ENCODE data around the gene MEF2C.

The MEF2C gene

GRCh38 chr5:88672644-88673252, 210.2 kb downstream of the MEF2C start:
- peak; percentile 25 for DNase-seq (ENCODE audit: low spot score)

- DNase-seq (ENCODE audit: low spot score): peak; percentile 41
These were observed 211.2 kb downstream of the MEF2C start for GRCh38 chr5:88671505-88672499.

- no peak for DNase-seq (ENCODE audit: low spot score)
These were observed 211.9 kb downstream of the MEF2C start for GRCh38 chr5:88671106-88671504.

DNA sequence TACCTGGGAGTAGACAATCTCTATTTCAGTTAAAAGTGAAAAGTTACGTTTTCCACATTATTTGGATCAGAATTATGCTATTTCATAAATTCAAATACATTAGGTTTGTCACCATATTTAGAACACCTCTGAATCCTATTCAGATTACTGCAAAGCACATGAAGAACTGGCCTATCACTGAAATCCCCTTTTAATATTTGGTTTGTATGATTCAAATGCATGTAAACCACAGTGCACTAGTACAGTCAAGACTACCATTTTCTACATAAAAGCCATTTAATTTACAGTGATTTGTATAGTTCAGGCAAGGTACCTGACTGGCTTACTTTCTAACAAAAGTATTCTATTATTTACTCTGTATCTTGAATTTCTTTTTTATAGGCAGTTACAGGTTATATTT, 212.5 kb downstream of the MEF2C start:
- DNase-seq (ENCODE audit: low spot score): no peak

DNA sequence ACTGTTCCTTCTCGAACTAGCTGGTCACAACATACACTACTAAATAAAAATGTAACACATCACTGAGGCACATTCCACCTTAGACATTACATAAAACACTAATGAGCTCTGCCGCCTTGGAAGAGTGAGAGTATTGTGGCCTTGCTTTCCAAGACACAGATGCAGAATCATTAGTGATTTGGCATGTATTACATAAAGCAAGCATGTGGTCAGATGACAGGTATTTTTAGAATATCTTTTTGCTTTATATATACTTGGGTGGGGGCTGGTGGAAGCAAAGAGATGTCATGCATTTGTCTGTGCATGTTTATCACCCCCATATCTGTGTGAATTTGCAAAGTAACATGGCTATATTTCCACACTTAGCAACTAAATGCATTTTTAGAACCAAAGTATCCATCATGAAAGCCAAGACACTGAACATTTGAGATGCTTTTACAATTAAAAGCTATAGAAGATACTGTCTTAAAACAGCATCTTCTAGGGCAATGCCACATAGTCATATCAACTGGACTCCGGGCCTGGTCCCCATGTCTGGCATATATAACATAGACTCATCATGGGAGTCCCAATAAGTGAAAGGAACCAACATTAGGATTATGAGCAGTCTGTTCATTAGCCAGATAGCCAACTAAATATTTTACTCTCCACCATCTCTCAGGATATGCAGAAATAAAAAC, 213.5 kb downstream of the MEF2C start:
- no peak for DNase-seq (ENCODE audit: low spot score)

DNA sequence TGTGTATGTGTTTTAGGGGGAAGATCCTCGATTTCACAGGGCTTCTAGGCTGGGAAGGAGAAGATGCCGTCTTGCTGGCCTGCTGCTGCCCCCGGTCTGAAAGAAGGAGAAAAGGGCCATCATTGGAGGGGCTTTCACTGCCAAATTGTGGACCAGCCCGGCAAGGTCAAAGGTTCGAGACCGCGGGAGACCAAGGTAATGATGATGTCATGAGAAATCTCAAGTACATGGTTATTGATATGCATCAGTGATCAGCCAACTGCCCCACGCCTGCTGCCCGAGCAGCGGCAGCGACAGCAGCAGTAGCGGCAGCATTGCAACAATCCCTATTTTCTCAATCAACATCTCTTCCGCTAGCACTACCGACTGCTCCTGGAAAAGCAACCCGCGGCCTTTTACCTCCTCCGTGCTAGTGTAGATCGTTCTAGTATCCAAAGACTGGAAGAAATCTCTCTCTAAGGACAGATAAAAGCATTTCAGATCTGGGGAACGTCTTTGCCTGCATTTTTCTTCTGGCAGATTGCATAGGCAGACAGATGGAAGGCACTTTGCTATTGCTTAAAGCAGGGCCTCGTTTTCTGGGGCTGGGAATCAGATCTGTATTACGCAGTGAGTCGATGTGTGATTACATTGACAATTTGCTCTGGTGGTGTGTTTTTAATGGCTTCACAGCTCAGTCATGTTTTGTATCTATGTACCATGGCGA, 215.3 kb downstream of the MEF2C start:
- no peak for DNase-seq (ENCODE audit: low spot score)

All from iPS-NIHi11 (cell line).